NCI-H510A treated with DMSO at 0.1 percent for 48 hours (cell line): Measurements from ENCODE around the gene BTBD17.

Experiments
- DNase-seq: peaks from one replicate; lab custom pipeline; 2025; lab: John Stamatoyannopoulos, UW

BTBD17 gene

DNA sequence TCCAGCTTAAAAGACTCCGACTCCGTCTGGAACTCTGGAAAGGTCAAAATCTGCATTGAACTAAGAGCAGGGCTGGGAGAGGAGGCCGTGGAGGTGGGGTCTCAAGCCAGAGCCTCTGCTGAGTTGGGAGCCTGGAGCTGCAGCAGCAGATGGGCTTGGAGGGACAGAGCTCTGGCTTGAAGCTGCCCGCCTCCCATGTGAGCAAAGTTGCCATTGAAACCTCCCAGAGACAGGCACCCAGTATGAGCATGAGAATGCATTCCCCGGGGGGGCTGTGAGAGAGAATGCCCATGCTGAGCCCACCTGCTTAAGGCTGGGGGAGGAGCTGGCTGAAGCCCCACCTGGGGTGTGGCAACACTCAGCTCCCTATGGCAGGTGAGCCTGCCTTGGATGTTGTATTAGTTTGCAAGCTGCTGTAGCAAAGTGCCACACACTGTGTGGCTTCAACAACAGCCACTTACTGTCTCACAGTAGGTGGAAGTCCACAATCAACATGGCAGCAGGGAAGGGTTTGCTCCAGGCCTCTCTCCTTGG lies 26.1 kb downstream of the BTBD17 start:
- no peak for DNase-seq

DNA sequence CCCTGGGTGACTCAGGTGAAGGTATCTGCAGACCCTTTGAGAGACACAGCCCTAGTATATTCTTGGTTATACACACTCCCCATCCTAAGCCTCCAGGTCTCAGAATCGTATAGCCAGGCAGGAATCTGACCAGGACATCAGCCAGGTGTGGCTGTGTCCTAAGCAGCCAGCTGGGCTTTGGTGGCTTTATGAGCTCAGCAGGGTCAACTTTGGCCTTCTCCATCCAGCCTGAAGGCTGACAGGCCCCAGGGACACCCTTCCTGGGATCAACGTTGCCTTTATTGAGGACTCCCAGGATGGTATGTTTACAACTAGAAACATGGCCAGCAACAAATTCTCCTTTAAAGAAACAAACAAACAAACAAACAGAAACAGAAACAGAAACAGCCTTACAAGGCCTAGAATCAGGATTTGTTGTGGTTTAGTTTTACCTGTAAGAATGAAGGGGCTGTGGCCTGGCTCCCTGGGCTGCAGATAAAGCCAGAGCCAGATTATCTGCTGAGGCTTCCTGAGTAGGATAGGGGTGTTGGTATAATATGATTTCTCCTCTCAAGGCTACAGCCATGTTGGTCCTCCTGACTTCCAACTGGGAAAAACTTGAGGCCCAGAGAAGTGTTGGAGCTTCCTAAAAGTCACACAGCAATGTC lies 27.2 kb downstream of the BTBD17 start:
- DNase-seq: peak; percentile 13

- DNase-seq: peak; percentile 98
Observed at GRCh38 chr17:74332763-74333283, 28.8 kb downstream of the BTBD17 start.

GRCh38 chr17:74332017-74332650 lies 29.5 kb downstream of the BTBD17 start:
- DNase-seq: peak; percentile 58

- no peak for DNase-seq
Observed at GRCh38 chr17:74330446-74330845, 31.2 kb downstream of the BTBD17 start.

- no peak for DNase-seq
Observed at GRCh38 chr17:74329378-74329777, 32.3 kb downstream of the BTBD17 start.

GRCh38 chr17:74328487-74328886 lies 33.2 kb downstream of the BTBD17 start:
- no peak for DNase-seq

DNA sequence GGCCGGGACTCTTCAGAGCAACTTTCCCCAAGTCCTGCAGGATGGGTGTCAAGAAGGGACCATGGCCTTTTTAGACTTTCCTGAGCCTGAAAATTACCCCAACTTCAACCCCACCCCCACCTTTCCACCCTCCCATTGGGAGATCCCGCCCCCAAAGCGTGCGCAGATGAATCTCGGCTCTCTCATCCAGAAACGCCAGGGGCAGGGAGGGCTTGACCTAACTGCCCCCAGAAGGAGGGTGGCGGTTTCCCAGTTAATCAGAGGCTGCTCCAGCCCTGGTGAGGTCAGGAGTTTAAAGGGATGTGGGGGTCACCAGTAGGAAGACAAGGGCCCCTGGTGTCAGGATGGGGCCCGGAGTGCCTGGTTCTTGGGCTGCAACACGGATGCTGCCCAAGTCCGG lies 35.2 kb downstream of the BTBD17 start:
- no peak for DNase-seq

DNA sequence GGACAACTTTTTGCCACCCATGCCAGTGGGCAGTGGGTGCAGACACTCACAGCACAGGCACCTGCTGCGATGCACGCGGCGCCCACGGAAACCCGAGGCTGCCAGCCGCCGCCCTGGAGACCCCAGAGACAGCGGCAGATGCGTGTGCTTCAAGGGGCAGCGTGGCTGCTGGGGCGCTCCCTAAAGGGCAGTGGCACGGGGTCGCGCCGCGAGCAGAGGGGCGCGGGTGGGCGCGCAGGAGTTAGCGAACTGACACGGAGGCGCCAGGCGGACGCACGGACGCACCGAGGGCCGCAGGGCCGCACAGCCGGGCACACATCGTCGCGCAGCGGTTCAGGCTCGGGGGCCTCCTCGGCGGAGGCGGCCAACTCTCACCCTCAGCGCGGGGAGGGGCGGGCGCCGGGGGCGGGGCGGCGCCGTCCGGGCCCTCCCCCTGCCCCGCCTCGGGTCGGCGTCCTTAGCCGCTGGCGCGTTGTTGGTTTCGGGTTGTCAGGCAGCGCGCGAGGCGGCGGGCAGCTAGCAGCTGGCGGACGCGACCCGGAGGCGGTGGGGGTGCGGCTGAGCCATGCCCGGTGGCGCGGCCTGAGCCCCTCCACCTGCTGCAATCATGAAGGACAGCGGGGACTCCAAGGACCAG lies 35.8 kb downstream of the BTBD17 start, which contains the start of gene KIF19:
Gene KIF19 (plus strand): TSS at position 484 of the 637 bp plus-strand sequence. CDS start 124 bp downstream, at position 608.
- DNase-seq: peak; percentile 79

- no peak for DNase-seq
Observed at GRCh38 chr17:74325376-74325742, 36.3 kb downstream of the BTBD17 start.

DNA sequence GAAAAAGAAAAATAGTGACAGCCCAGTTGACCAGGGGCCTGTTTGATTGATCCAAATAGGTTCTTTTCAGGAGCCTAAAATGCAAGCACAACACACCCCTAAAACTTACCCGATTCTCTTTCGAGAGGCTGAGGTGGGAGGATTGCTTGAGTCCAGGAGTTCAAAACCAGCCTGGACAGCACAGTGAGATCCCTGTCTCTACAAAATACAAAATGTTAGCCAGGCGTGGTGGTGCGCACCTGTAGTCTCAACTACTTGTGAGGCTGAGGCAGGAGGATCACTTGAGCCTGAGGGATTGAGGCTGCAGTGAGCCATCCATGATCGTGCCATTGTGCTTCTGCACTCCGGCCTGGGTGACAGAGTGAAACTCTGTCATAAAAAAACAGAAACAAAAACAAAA lies 37.1 kb downstream of the BTBD17 start:
- no peak for DNase-seq

GRCh38 chr17:74318391-74318790 lies 43.3 kb downstream of the BTBD17 start:
- no peak for DNase-seq

- no peak for DNase-seq
Observed at GRCh38 chr17:74317071-74317470, 44.6 kb downstream of the BTBD17 start.

- peak; percentile 18 for DNase-seq
Observed at GRCh38 chr17:74316220-74316619, 45.4 kb downstream of the BTBD17 start.

- no peak for DNase-seq
Observed at GRCh38 chr17:74314877-74315276, 46.8 kb downstream of the BTBD17 start.

GRCh38 chr17:74309902-74310301 lies 51.8 kb downstream of the BTBD17 start:
- DNase-seq: no peak

DNA sequence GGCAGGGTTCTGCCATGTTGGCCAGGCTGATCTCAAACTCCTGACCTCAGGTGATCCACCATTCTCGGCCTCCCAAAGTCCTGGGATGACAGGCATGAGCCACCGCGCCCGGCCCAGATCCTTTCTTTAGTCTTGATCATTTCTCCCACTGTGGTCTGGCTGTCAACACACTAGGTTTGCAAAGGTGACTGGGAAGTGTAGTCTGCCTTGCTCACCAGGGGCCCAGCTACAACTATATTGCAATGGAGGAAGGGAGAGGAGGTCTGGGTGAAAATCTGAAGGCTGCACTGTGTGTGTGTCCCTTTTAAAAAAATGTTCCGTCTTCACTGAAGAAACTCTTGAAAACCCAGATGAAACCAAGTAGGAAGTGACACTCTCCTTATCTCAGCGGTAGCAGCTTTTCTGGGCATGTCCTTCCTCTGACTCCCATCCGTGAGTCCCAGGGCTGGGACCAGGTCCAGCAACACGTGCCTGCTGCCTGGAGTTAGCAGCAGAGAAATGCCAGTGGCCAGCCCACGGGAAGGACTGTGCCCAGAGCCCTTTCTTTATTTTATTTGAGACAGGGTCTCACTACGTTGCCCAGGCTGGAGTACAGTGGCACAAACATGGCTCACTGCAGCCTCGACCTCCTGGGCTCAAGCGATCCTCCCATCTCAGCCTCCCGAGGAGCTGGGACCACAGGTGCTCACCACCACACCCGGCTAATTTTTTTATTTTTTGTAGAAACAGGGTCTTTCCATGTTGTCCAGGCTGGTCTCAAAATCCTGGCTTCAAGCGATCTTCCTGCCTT lies 53.5 kb downstream of the BTBD17 start:
- no peak for DNase-seq
